ENCODE data around the gene CCDC43.
"Not testable (repeated sequence)": the region's sequence is repeated elsewhere in the genome, so short reads cannot be mapped to it uniquely, and the experiment has no call there.

The CCDC43 gene

GRCh38 chr17:44689477-44690217 lies at the start of gene CCDC43:
CCDC43 (minus strand) TSS chr17:44689776; CDS start chr17:44689753, 23 bp downstream.
- peak; percentile 94 for DNase-seq

GRCh38 chr17:44738214-44738906 lies 48.8 kb upstream of the CCDC43 start:
- DNase-seq: no peak

GRCh38 chr17:44736551-44737240 lies 47.1 kb upstream of the CCDC43 start:
- no peak for DNase-seq

- DNase-seq: no peak
Measured at GRCh38 chr17:44734272-44734671, 44.7 kb upstream of the CCDC43 start.

GRCh38 chr17:44733753-44734152 lies 44.2 kb upstream of the CCDC43 start:
- DNase-seq: no peak

- DNase-seq: not testable (repeated sequence)
Measured at GRCh38 chr17:44726121-44726520, 36.5 kb upstream of the CCDC43 start.

GRCh38 chr17:44722254-44722653 lies 32.7 kb upstream of the CCDC43 start:
- no peak for DNase-seq

- DNase-seq: no peak
Measured at GRCh38 chr17:44719444-44719843, 29.9 kb upstream of the CCDC43 start.

- peak; percentile 91 for DNase-seq
Measured at GRCh38 chr17:44708401-44709263, 19.1 kb upstream of the CCDC43 start, which contains the start of gene DBF4B. DBF4B (plus strand) TSS chr17:44708665; CDS start chr17:44708821, 156 bp downstream.

- DNase-seq: no peak
Measured at GRCh38 chr17:44707755-44708400, 18.3 kb upstream of the CCDC43 start.

GRCh38 chr17:44700288-44700687 lies 10.7 kb upstream of the CCDC43 start:
- not testable (repeated sequence) for DNase-seq

- DNase-seq: no peak
Measured at GRCh38 chr17:44693609-44694008, 4.0 kb upstream of the CCDC43 start.

GRCh38 chr17:44690746-44691306 lies 1.2 kb upstream of the CCDC43 start:
- DNase-seq: peak; percentile 29

GRCh38 chr17:44688675-44689476 lies 700 bp downstream of the CCDC43 start:
- no peak for DNase-seq

GRCh38 chr17:44688200-44688599 lies 1.4 kb downstream of the CCDC43 start:
- no peak for DNase-seq

GRCh38 chr17:44687756-44688155 lies 1.8 kb downstream of the CCDC43 start:
- no peak for DNase-seq

GRCh38 chr17:44683303-44683702 lies 6.3 kb downstream of the CCDC43 start:
- not testable (repeated sequence) for DNase-seq

GRCh38 chr17:44677136-44677535 lies 12.4 kb downstream of the CCDC43 start:
- DNase-seq: no peak

- DNase-seq: no peak
Measured at GRCh38 chr17:44673893-44674292, 15.7 kb downstream of the CCDC43 start.

- no peak for DNase-seq
Measured at GRCh38 chr17:44672479-44673093, 17.0 kb downstream of the CCDC43 start.

Measured in activated CD4-positive, alpha-beta T cell treated with anti-CD3 and anti-CD28 coated beads, Interleukin-2, amount 50 U/mL, for 16 hours (primary cell).